Prostate gland (tissue), 2 donors: ENCODE measurements around the gene ACRBP. TPM values are rescaled to one million over a fixed set of nuclear protein-coding genes. Genes with fewer than 3 reads are reported as not detected.
"Not testable (repeated sequence)": the region's sequence is repeated elsewhere in the genome, so short reads cannot be mapped to it uniquely, and the experiment has no call there.

Experiments used
- DNase-seq: peaks from one replicate; pipeline ENCODE4 v3.0.0-alpha.2; 2019; ENCODE audit warnings: low spot score
- H3K27ac ChIP-seq, 2 donors: fragments of 200-600 bp; sonication (generic); 2 replicates each; pipeline ENCODE4 v1.5.1; 2017 to 2019
- H3K27me3 ChIP-seq: fragments of 200-600 bp; sonication (generic); replicated peaks from 2 replicates; pipeline ENCODE4 v1.5.1; 2019; ENCODE audit not compliant: insufficient read depth
- H3K36me3 ChIP-seq, 2 donors: fragments of 200-600 bp; sonication (generic); 1 replicate in 1 of 2; 2 replicates in 1 of 2; pipeline versions ENCODE4 v1.5.1 to v1.8.1; 2017 to 2019
- H3K4me1 ChIP-seq: fragments of 200-600 bp; sonication (generic); replicated peaks from 2 replicates; pipeline ENCODE4 v1.5.1; 2019
- H3K4me3 ChIP-seq, 2 donors: fragments of 200-600 bp; sonication (generic); 2 replicates each; pipeline ENCODE4 v1.5.1; 2017 to 2019
- H3K9me3 ChIP-seq: fragments of 200-600 bp; sonication (generic); 2 replicates; pipeline ENCODE4 v1.5.1; 2017
- CTCF ChIP-seq, 4 experiments: fragments of 200-600 bp in 2 of 4; fragments of 450-650 bp in 2 of 4; sonication (generic) in 2 of 4; IDR thresholded peaks; 1 replicate in 3 of 4; 2 replicates in 1 of 4; pipeline ENCODE4 v1.5.1; 2016 to 2019; ENCODE audit warnings: antibody characterized with exemption in 4 of 4, mild to moderate bottlenecking in 2 of 4, moderate library complexity in 2 of 4
- POLR2A ChIP-seq: fragments of 450-650 bp; IDR thresholded peaks from one replicate; pipeline ENCODE4 v1.6.1; 2016; ENCODE audit warnings: antibody characterized with exemption, mild to moderate bottlenecking
- POLR2AphosphoS5 ChIP-seq: sonication (generic); formaldehyde crosslinking; IDR thresholded peaks from one replicate; pipeline ENCODE4 v1.6.1; 2017; ENCODE audit warnings: antibody characterized with exemption
- WGBS: methylation state at CpG from one replicate; pipeline ENCODE4 v1.1.5; 2018; 5-methylcytosine and 5-hydroxymethylcytosine counted together
- intact Hi-C: fragments of 100-400 bp; cut with DNase I; formaldehyde crosslinking; loops from one replicate; pipeline ENCODE4 v1.14.2; 2022
- total RNA-seq, 2 donors: library from RNA; depleted of rRNA; stranded (reverse); fragments of >200 nt; gene quantifications; one replicate each; pipeline ENCODE4 v1.1.0, GENCODE V29; 2016

ACRBP gene
- total RNA-seq, 2 donors from 2014 or later: 2.3 to 49.6 TPM

GRCh38 chr12:6603095-6603567 lies 44.1 kb downstream of the ACRBP start:
- H3K27ac ChIP-seq: peak overlapping the region; percentile 8 to 54
- TF ChIP-seq POLR2A: no peak
- TF ChIP-seq POLR2AphosphoS5: no peak
- no peak for TF ChIP-seq CTCF (IDR thresholded peaks at IDR 0.05)
- no peaks in the 10 kb centered on the region for H3K9me3 ChIP-seq
- H3K36me3 ChIP-seq: peaks cover 18 to 31% of the 10 kb centered on the region in 2 donors
- H3K4me3 ChIP-seq: no peak overlapping the region
- H3K27me3 ChIP-seq: no peaks in the 10 kb centered on the region
- H3K4me1 ChIP-seq: peaks cover 23% of the 10 kb centered on the region
- DNase-seq: no peak
- WGBS: 11% methylated on average over 6 of the region's 6 CpGs
- intact Hi-C loops: no loop called here

- WGBS: 31% methylated on average over 3 of the region's 3 CpGs
- intact Hi-C loops: no loop called here
- no peak for TF ChIP-seq POLR2AphosphoS5
- TF ChIP-seq CTCF (IDR thresholded peaks at IDR 0.05): no peak
- TF ChIP-seq POLR2A: no peak
- H3K36me3 ChIP-seq: peaks cover 18 to 37% of the 10 kb centered on the region in 2 donors
- DNase-seq: no peak
- no peaks in the 10 kb centered on the region for H3K9me3 ChIP-seq
- peaks cover 23% of the 10 kb centered on the region for H3K4me1 ChIP-seq
- no peak overlapping the region for H3K4me3 ChIP-seq
- no peaks in the 10 kb centered on the region for H3K27me3 ChIP-seq
- peak overlapping the region in 1 of 2 donors; percentile 54 for H3K27ac ChIP-seq
Measured at GRCh38 chr12:6602526-6602925, 44.7 kb downstream of the ACRBP start.

GRCh38 chr12:6595673-6596072 lies 51.6 kb downstream of the ACRBP start:
- 87% methylated on average over 10 of the region's 10 CpGs for WGBS
- H3K27me3 ChIP-seq, H3K9me3 ChIP-seq, DNase-seq, intact Hi-C loops, H3K27ac ChIP-seq, H3K4me3 ChIP-seq, H3K4me1 ChIP-seq: not testable (repeated sequence)
- H3K36me3 ChIP-seq: peaks cover 37 to 63% of the 10 kb centered on the region in 2 donors

- no peak overlapping the region for H3K4me3 ChIP-seq
- intact Hi-C loops: no loop called here
- no peaks in the 10 kb centered on the region for H3K27me3 ChIP-seq
- no peaks in the 10 kb centered on the region for H3K9me3 ChIP-seq
- H3K4me1 ChIP-seq: no peaks in the 10 kb centered on the region
- peaks cover 27 to 45% of the 10 kb centered on the region in 2 donors for H3K36me3 ChIP-seq
- 89% methylated on average over 8 of the region's 8 CpGs for WGBS
- DNase-seq: no peak
- no peak overlapping the region for H3K27ac ChIP-seq
- TF ChIP-seq POLR2AphosphoS5: no peak
- no peak for TF ChIP-seq POLR2A
- no peak for TF ChIP-seq CTCF (IDR thresholded peaks at IDR 0.05)
Measured at GRCh38 chr12:6592087-6592486, 55.1 kb downstream of the ACRBP start.

Other genes with a start within 250 kb of the ACRBP start
- 1 to 10 TPM; 1.5 to 2.5 TPM for gene CD27, start 202.5 kb downstream of the ACRBP start, total RNA-seq
- gene TAPBPL, start 195.4 kb downstream of the ACRBP start, total RNA-seq: 10 to 100 TPM; 31.6 to 39.9 TPM
- 1 to 10 TPM; 6.3 to 8.5 TPM for gene VAMP1, start 176.8 kb downstream of the ACRBP start, total RNA-seq
- gene MRPL51, start 154.2 kb downstream of the ACRBP start, total RNA-seq: 10 to 100 TPM; 70.3 to 80.2 TPM
- 10 to 100 TPM; 86.7 to 99.0 TPM for gene NCAPD2, start 153.3 kb downstream of the ACRBP start, total RNA-seq
- 1,000 to 10,000 TPM; 1,469 to 2,105 TPM for gene GAPDH, start 112.9 kb downstream of the ACRBP start, total RNA-seq
- 10 to 100 TPM in 1 of 2 donors, 1 to 10 TPM in 1; 4.8 to 22.9 TPM for gene IFFO1, start 91.4 kb downstream of the ACRBP start, total RNA-seq
- gene NOP2, start 79.1 kb downstream of the ACRBP start, total RNA-seq: 10 to 100 TPM; 14.5 to 42.9 TPM
- 100 to 1,000 TPM; 124 to 240 TPM for gene CHD4, start 40.1 kb downstream of the ACRBP start, total RNA-seq
- gene LPAR5, start 11.5 kb downstream of the ACRBP start, total RNA-seq: 1 to 10 TPM in 1 of 2 donors, under 1 TPM in 1; 0.59 to 1.9 TPM
- 10 to 100 TPM; 75.5 to 78.9 TPM for gene ING4, start 15.7 kb upstream of the ACRBP start, total RNA-seq
- 10 to 100 TPM; 42.9 to 68.6 TPM for gene ZNF384, start 41.9 kb upstream of the ACRBP start, total RNA-seq
- gene PIANP, start 53.4 kb upstream of the ACRBP start, total RNA-seq: 1 to 10 TPM in 1 of 2 donors, not detected in 1; 3.1 TPM
- gene COPS7A, start 76.6 kb upstream of the ACRBP start, total RNA-seq: 10 to 100 TPM; 92.0 to 92.6 TPM
- gene MLF2, start 105.7 kb upstream of the ACRBP start, total RNA-seq: 100 to 1,000 TPM; 267 to 282 TPM
- gene PTMS, start 118.9 kb upstream of the ACRBP start, total RNA-seq: 100 to 1,000 TPM; 285 to 339 TPM
- 10 to 100 TPM in 1 of 2 donors, under 1 TPM in 1; 0.73 to 13.1 TPM for gene LAG3, start 125.1 kb upstream of the ACRBP start, total RNA-seq
- 1 to 10 TPM; 1.6 to 8.6 TPM for gene CD4, start 142.1 kb upstream of the ACRBP start, total RNA-seq
- gene GPR162, start 174.4 kb upstream of the ACRBP start, total RNA-seq: 1 to 10 TPM; 4.3 to 4.4 TPM
- 10 to 100 TPM; 25.7 to 28.8 TPM for gene P3H3, start 181.0 kb upstream of the ACRBP start, total RNA-seq
- 1 to 10 TPM; 2.3 to 2.4 TPM for gene GNB3, start 193.5 kb upstream of the ACRBP start, total RNA-seq
- gene CDCA3, start 203.9 kb upstream of the ACRBP start, total RNA-seq: 10 to 100 TPM in 1 of 2 donors, 1 to 10 TPM in 1; 1.7 to 16.2 TPM
- 10 to 100 TPM; 58.3 to 84.1 TPM for gene USP5, start 204.7 kb upstream of the ACRBP start, total RNA-seq
- 100 to 1,000 TPM; 404 to 443 TPM for gene TPI1, start 220.1 kb upstream of the ACRBP start, total RNA-seq
- 10 to 100 TPM; 12.7 to 23.5 TPM for gene SPSB2, start 225.9 kb upstream of the ACRBP start, total RNA-seq